8988T (cell line): ENCODE results near the gene MR1.

Experiments used
- DNase-seq: peaks from one replicate; pipeline ENCODE4 v3.0.0; 2011

The MR1 gene

DNA sequence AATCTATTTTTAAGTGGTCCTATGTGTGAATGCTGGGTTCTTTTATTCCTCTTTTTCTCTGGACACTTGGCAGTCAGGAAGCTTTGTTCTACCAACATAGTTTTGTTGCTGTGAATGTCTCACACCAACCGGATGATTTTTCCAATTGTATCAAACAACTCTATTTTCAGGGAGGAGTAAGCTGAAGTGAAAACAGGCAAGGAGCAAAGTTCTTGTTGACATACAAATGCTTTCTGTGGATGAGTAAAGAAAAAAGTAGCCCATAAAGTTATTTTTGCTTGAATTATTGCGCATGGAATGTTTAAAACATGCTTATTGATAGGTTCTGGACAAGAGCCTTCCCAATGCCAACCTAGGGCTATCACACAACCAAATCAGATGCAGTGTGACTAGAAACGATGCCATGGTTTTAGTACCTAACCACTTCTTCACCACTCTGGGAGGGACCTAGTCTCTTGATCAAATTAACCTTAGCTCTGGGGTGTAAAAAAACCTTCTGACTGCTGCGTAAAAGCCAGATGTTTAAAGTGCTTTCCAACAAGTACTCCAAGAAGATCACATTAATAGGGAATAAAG, 59.2 kb downstream of the MR1 start:
- DNase-seq, result no peak

DNA sequence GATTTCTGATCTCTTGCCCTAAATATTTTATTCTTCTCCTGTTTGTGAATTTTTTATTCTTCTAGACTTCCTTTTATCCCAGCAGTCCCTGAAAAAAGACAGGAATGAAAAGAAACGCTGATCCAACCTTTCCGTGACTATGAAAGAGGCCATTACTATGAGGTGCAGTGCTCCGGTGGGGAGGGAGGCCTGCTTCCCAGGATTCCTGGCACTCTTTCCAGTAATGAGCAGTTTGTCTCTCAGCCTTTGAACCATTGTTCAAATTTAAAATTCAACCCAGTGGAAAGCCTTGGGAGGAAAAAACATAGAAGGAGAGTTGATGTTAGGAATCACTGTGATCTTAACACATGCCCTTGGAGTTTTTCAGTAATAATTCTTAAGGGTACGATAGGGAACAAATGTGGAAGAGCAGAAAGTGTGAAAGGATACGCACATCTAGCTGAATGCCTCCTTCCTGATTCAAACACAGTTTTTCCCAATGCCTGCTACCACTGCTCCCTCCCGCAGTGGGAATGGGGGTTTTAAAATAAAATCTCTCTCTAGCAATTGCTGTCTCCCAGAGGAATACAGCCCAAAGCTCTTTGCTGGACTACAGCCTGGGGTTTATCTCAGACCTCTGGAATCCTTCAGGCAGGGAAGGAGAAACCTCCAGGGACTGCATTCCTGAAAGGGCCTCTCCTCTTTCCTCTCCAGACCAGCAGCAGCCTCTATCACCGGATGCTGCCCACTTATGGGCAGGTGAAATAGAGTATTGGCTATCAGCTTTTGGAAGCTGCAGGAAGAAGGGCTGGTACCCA, 60.8 kb downstream of the MR1 start:
- no peak for DNase-seq

GRCh38 chr1:181095260-181095659, 61.5 kb downstream of the MR1 start:
- no peak for DNase-seq

DNA sequence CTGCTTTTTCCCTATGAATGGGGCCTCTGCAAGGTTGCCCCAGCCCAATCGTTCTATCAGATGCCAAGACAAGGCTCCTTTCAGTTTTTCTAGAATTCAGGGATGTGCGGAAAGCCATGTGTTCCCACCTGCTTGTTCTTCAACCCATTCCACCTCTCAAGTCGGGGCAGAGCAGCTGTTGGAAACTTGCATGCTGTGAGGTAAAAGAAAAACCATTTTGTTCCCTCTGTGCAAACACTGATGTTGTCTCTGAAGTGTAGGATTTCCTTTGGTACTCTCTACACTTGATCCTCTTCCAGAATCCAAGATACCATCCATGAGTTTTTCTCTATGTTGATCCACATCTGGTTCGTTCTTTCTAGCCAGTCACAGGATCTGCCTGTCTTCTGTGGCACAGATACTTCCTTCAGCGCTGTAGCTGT, 62.0 kb downstream of the MR1 start:
- no peak for DNase-seq

- no peak for DNase-seq
Observed at GRCh38 chr1:181097242-181097641, 63.5 kb downstream of the MR1 start.

DNA sequence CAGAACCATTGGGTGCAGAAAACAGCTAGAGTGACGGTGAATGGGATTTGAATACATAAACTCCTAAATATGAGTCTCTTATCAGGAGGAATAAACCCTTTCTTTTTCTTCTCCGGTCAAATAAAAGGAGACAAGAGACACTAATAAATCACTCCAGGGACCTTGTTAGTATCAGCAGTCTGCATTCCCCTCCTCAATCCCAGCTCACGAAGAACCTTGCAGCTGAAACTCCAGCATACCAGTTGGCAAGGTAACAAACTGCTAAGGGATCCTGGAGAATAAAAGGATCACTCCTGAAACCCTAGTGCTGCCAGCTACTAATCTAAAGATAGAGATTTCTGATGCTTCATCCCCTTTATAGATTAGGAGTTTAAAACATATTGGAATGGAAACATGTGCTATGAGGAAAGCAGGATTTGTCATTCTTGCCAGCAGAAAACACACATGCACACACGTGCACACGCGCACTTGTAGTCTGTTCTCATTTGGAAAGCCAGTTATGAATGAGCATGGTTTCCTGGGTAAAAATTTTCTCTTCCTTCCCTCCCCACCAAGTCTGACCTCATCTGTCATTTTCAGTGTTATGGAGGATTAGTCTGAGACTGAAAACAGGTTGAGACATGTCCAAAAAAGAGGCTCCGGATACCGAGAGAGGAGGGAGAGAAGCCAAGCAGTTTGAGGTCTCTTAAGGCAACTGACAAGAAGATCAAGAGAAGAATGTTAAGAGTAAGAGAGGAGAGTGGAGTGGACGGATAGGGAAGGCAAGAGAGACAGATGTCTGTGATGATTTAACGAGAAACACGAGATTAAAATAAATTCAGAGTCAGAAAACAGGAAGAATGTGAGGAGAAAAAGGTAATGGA, 65.6 kb downstream of the MR1 start:
- no peak for DNase-seq

GRCh38 chr1:181100015-181100905, 66.5 kb downstream of the MR1 start:
- no peak for DNase-seq

- DNase-seq, result no peak
Observed at GRCh38 chr1:181100934-181101333, 67.2 kb downstream of the MR1 start.

DNA sequence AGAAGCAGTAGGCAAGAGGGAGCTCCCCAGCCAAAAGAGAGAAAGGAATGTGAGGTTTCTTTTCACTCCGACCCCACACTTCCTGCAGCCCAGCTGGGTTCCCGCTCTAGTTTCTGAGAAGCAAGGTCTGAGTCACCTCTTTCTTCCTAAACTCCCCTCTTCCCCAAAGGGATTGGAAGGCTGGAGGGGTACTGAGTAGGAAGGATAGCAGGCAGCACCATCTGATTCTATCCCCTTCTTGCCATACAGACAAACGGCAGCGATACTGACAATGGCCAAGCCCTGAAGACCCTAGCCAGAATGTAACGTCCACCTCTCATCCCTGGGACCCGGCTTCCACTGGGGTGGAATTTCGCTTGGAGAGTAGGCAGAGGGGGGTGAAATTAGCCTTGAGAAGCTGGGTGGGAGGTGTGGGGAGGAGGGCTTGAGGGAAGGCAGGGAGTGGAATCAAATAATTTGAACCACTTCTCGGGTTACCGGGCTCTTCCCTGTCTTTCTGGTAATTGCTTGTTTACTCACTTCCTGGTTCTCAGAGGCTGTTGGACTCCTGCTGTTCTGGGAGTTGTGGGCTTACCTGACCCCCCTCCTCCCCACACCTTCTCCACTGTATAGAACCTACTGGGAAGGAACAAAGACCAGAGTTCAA, 67.9 kb downstream of the MR1 start:
- no peak for DNase-seq

DNA sequence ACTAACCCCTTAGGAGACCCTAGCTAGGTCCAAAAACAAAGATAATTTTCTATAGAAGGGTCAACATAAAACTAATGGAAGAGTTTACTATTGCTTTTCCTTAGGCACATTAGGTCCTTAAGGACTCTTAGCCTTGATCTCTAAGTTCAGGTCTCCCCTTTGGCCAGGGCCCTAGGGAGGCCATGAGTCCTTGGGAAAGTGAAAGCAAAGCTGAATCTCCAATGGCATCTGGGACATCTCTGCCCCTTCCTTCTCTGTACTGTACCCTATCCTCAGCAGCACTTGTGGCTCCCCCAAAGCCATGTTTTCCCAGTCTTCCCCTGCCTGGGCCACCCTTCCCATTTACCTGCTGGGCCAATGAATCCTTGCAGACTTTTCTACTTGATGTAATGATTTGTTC, 69.1 kb downstream of the MR1 start:
- DNase-seq, result no peak

- no peak for DNase-seq
Observed at GRCh38 chr1:181103399-181103798, 69.6 kb downstream of the MR1 start.

GRCh38 chr1:181104042-181104789, 70.4 kb downstream of the MR1 start:
- peak; percentile 58 for DNase-seq

GRCh38 chr1:181104790-181105133, 71.0 kb downstream of the MR1 start:
- DNase-seq, result peak; percentile 53

GRCh38 chr1:181105134-181106021, 71.6 kb downstream of the MR1 start:
- peak; percentile 88 for DNase-seq

DNA sequence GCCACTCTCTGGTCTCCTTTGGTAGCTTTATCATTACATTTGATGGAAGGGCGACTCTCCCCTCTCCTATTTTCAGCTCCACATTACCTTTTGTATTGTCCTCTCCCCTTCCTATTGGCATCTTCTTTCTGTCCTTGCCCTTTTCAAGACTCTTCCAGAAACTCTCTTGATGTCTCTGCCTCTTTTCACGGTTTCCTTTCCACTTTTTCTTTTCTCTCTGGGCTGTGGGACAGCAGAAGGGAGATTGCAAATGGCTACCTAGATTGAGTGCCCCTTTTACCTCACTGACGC, 72.2 kb downstream of the MR1 start:
- no peak for DNase-seq

DNA sequence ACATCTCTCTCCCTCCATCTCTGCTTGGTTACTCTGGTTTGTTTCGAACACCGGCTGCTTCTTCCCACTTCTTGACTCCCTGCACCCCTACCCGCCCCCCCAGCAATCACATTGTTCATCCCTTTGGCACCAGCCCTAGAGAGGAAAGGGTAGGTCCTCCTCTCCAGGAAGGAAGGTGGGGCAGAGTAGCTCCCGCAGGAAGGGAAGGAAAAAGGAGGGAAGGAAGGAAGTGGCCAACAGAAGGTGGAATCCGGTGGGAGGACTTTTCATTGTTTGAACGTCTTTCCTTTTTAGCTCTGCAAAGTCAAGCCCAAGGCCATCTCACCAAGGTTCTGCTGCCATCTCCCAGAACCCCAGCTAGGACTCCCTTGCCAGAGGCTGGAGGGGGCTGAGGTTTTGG, 72.7 kb downstream of the MR1 start:
- no peak for DNase-seq

- DNase-seq, result no peak
Observed at GRCh38 chr1:181107711-181108110, 73.9 kb downstream of the MR1 start.

GRCh38 chr1:181108304-181108867, 74.6 kb downstream of the MR1 start:
- DNase-seq, result no peak

- no peak for DNase-seq
Observed at GRCh38 chr1:181110013-181110412, 76.2 kb downstream of the MR1 start.
